RWPE1 (cell line): ENCODE measurements around the gene TAF4B.
"Not testable (repeated sequence)": the region's sequence is repeated elsewhere in the genome, so short reads cannot be mapped to it uniquely, and the experiment has no call there.

Experiments
- CTCF ChIA-PET: fragments of 350-600 bp; sonication (Branson Sonifier 250); formaldehyde crosslinking; extraction: SDS; loops from one replicate; lab custom pipeline; 2021; lab: Yijun Ruan, JAX
- POLR2A ChIA-PET: fragments of 400-600 bp; formaldehyde crosslinking; extraction: SDS; loops from one replicate; lab custom pipeline; 2020; ENCODE audit warnings: antibody characterized with exemption; ENCODE audit not compliant: low non-redundant PET; lab: Yijun Ruan, JAX
- DNase-seq: peaks from one replicate; pipeline ENCODE4 v3.0.0; 2012; ENCODE audit warnings: low spot score
- H3K27ac ChIP-seq: fragments of 450-650 bp; 2 replicates; pipeline ENCODE4 v1.5.1; 2017
- TF ChIP-seq, protein P1 (sequence below): fragments of 450-650 bp; conservative IDR thresholded peaks from 2 replicates; pipeline ENCODE4 v1.5.1; 2017; ENCODE audit warnings: low read depth, mild to moderate bottlenecking

Gene TAF4B

DNA sequence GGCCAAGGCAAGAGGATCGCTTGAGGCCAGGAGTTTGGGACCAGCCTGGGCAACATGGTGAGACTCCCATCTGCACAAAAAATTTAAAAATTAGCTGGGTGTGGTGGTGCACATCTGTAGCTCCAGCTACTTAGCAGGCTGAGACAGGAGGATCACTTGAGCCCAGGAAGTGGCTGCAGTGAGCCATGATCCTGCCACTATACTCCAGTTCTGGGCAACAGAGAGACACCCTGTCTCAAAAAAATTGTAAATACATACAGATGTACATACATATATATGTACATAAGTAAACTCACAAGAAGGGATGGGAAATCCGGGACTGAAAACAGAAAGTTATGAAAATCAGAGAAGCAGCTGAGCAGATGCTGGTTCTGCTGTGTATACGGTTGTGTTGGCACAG, 29.6 kb upstream of the TAF4B start:
- H3K27ac ChIP-seq: no peak overlapping the region
- DNase-seq: no peak
- ChIA-PET CTCF (interaction anchor here (0.8 kb wide), 1 partner anchor 1913 kb away, joined by 3 read pairs; no protein-coding TSS in a partner anchor), POLR2A (no interaction called here)
- TF ChIP-seq, protein P1, sequence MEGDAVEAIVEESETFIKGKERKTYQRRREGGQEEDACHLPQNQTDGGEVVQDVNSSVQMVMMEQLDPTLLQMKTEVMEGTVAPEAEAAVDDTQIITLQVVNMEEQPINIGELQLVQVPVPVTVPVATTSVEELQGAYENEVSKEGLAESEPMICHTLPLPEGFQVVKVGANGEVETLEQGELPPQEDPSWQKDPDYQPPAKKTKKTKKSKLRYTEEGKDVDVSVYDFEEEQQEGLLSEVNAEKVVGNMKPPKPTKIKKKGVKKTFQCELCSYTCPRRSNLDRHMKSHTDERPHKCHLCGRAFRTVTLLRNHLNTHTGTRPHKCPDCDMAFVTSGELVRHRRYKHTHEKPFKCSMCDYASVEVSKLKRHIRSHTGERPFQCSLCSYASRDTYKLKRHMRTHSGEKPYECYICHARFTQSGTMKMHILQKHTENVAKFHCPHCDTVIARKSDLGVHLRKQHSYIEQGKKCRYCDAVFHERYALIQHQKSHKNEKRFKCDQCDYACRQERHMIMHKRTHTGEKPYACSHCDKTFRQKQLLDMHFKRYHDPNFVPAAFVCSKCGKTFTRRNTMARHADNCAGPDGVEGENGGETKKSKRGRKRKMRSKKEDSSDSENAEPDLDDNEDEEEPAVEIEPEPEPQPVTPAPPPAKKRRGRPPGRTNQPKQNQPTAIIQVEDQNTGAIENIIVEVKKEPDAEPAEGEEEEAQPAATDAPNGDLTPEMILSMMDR: no peak

DNA sequence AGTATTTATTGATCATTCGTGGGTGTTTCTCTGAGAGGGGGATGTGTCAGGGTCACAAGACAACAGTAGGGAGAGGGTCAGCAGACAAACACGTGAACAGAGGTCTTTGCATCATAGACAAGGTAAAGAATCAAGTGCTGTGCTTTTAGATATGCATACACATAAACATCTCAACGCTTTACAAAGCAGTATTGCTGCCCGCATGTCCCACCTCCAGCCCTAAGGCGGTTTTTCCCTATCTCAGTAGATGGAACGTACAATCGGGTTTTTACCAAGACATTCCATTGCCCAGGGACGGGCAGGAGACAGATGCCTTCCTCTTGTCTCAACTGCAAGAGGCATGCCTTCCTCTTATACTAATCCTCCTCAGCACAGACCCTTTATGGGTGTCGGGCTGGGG, 24.2 kb upstream of the TAF4B start:
- POLR2A ChIA-PET, CTCF ChIA-PET, H3K27ac ChIP-seq, DNase-seq: not testable (repeated sequence)

DNA sequence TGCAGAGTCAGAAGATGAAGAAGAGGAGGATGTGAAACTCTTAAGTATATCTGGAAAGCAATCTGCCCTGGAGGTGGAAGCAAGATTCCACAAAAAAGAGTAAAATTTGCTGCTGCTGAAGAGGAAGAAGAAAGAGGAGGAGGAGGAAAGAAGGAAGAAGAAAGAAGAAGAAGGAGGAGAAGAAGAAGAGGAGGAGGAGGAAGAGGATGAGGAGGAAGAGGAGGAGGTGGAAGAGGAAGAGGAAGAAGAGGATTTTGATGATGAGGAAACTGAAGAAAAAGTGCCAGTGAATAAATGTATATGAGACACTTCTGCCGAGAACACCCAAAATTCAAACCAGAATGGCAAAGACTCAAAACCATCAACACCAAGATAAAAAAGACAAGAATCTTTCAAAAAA, 20.9 kb upstream of the TAF4B start:
- TF ChIP-seq, protein P1: no peak
- no peak for DNase-seq
- CTCF ChIA-PET: no interaction called here
- POLR2A ChIA-PET: no interaction called here
- no peak overlapping the region for H3K27ac ChIP-seq

- ChIA-PET CTCF (no interaction called here), POLR2A (no interaction called here)
- TF ChIP-seq, protein P1: no peak
- no peak for DNase-seq
- no peak overlapping the region for H3K27ac ChIP-seq
Observed at GRCh38 chr18:26206488-26206887, 19.8 kb upstream of the TAF4B start.

DNA sequence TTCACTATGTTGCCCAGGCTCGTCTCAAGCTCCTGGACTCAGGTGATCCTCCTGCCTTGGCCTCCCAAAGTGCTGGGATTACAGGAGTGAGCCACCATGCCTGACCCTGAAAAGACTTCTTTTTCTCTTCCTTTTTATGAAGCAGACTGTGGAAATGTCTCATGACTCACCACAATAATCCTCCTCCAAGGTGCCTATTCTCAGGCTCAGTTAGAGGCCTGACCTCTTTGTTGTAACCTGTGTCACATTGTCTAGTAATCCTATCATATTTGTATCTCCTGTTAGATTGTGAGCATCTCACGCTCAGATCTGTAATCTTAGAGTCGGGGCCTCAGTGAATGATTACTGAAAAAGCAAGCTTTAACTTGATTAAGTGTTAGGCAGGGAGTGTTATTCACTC, 18.3 kb upstream of the TAF4B start:
- TF ChIP-seq, protein P1: no peak
- H3K27ac ChIP-seq: no peak overlapping the region
- CTCF ChIA-PET: no interaction called here
- POLR2A ChIA-PET: no interaction called here
- no peak for DNase-seq

DNA sequence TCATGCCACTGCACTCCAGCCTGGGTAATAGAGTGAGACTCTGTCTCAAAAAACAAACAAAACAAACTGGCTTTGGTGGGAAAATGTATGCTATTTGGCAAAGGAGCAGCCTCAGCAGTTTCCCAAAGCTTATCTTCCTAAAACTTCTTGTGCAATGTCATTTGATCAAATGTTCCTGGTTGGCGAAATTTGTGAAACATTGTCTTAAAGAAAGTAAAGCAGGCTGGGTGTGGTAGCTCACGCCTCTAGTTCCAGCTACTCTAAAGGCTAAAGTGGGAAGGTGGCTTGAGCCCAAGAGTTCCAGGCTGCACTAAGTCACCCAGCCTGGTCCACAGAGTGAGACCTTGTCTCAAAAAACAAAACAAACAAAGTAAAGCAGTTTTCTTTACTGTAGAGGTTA, 17.3 kb upstream of the TAF4B start:
- no peak overlapping the region for H3K27ac ChIP-seq
- ChIA-PET POLR2A (no interaction called here), CTCF (no interaction called here)
- TF ChIP-seq, protein P1: no peak
- DNase-seq: no peak

GRCh38 chr18:26210147-26210546, 16.1 kb upstream of the TAF4B start:
- ChIA-PET CTCF (no interaction called here), POLR2A (no interaction called here)
- no peak for DNase-seq
- TF ChIP-seq, protein P1: no peak
- H3K27ac ChIP-seq: no peak overlapping the region
